SK-N-SH treated with all-trans-retinoic acid at 6 μM for 48 hours (cell line): ENCODE measurements around the gene RABGAP1.

Experiments used
- ATAC-seq: fragments of 200-7000 bp; cut with Tn5 transposase; 3 replicates; pipeline ENCODE4 v1.9.1; 2020; ENCODE audit warnings: mild to moderate bottlenecking, moderate library complexity
- ARNTL ChIP-seq: fragments of 450-650 bp; formaldehyde crosslinking; IDR thresholded peaks from 2 replicates; pipeline ENCODE4 v1.5.0; 2020; ENCODE audit warnings: low read depth, mild to moderate bottlenecking, moderate library complexity, borderline replicate concordance
- BACH2 ChIP-seq: fragments of 250-450 bp; sonication (Bioruptor Pico); IDR thresholded peaks from 2 replicates; pipeline ENCODE4 v1.9.0; 2021; ENCODE audit warnings: mild to moderate bottlenecking, borderline replicate concordance
- CSDC2 ChIP-seq: fragments of 250-450 bp; sonication (Bioruptor Pico); IDR thresholded peaks from 2 replicates; pipeline ENCODE4 v1.5.0; 2020; ENCODE audit warnings: mild to moderate bottlenecking, moderate library complexity
- CSRNP3 ChIP-seq: fragments of 250-450 bp; sonication (Bioruptor Pico); IDR thresholded peaks from 2 replicates; pipeline ENCODE4 v1.5.1; 2021; ENCODE audit warnings: mild to moderate bottlenecking, moderate library complexity
- ESRRG ChIP-seq: fragments of 250-450 bp; sonication (Bioruptor Pico); IDR thresholded peaks from 2 replicates; pipeline ENCODE4 v1.6.1; 2021; ENCODE audit warnings: mild to moderate bottlenecking
- GLIS3 ChIP-seq: fragments of 250-450 bp; sonication (Bioruptor Pico); IDR thresholded peaks from 2 replicates; pipeline ENCODE4 v1.5.0; 2020; ENCODE audit warnings: mild to moderate bottlenecking, moderate library complexity
- ISL1 ChIP-seq: fragments of 250-450 bp; sonication (Bioruptor Pico); IDR thresholded peaks from 2 replicates; pipeline ENCODE4 v2.1.2; 2022; ENCODE audit warnings: mild to moderate bottlenecking, moderate library complexity
- OSR1 ChIP-seq: fragments of 250-450 bp; sonication (Bioruptor Pico); IDR thresholded peaks from 2 replicates; pipeline ENCODE4 v1.8.0; 2022; ENCODE audit warnings: moderate library complexity, mild to moderate bottlenecking, inconsistent platforms
- PATZ1 ChIP-seq: fragments of 250-450 bp; sonication (Bioruptor Pico); IDR thresholded peaks from 2 replicates; pipeline ENCODE4 v1.8.0; 2020; ENCODE audit warnings: mild to moderate bottlenecking, moderate library complexity, borderline replicate concordance
- POU6F1 ChIP-seq: fragments of 250-450 bp; sonication (Bioruptor Pico); IDR thresholded peaks from 2 replicates; pipeline ENCODE4 v1.8.0; 2021; ENCODE audit warnings: low read depth, mild to moderate bottlenecking, moderate library complexity, borderline replicate concordance
- RARB ChIP-seq: fragments of 250-450 bp; sonication (Bioruptor Pico); IDR thresholded peaks from 2 replicates; pipeline ENCODE4 v1.8.0; 2021; ENCODE audit warnings: mild to moderate bottlenecking, moderate library complexity
- SNAI2 ChIP-seq: fragments of 250-450 bp; sonication (Bioruptor Pico); IDR thresholded peaks from 2 replicates; pipeline ENCODE4 v1.5.0; 2020; ENCODE audit warnings: mild to moderate bottlenecking, moderate library complexity
- TCF4 ChIP-seq: fragments of 250-450 bp; sonication (Bioruptor Pico); IDR thresholded peaks from 2 replicates; pipeline ENCODE4 v1.8.0; 2021; ENCODE audit warnings: mild to moderate bottlenecking, moderate library complexity, borderline replicate concordance
- TOX ChIP-seq: fragments of 250-450 bp; sonication (Bioruptor Pico); IDR thresholded peaks from 2 replicates; pipeline ENCODE4 v1.8.0; 2021; ENCODE audit warnings: mild to moderate bottlenecking, moderate library complexity, borderline replicate concordance
- TSHZ2 ChIP-seq: fragments of 250-450 bp; sonication (Bioruptor Pico); IDR thresholded peaks from 2 replicates; pipeline ENCODE4 v1.5.0; 2020; ENCODE audit warnings: mild to moderate bottlenecking, moderate library complexity
- ZC3H10 ChIP-seq: fragments of 250-450 bp; sonication (Bioruptor Pico); IDR thresholded peaks from 2 replicates; pipeline ENCODE4 v1.5.1; 2021; ENCODE audit warnings: mild to moderate bottlenecking, moderate library complexity
- ZFP3 ChIP-seq: fragments of 250-450 bp; sonication (Bioruptor Pico); IDR thresholded peaks from 2 replicates; pipeline ENCODE4 v1.5.0; 2020; ENCODE audit warnings: mild to moderate bottlenecking, moderate library complexity
- ZFP30 ChIP-seq: fragments of 450-650 bp; formaldehyde crosslinking; IDR thresholded peaks from 2 replicates; pipeline ENCODE4 v1.5.0; 2022; ENCODE audit warnings: mild to moderate bottlenecking, moderate library complexity
- ZNF565 ChIP-seq: fragments of 450-650 bp; formaldehyde crosslinking; conservative IDR thresholded peaks from 2 replicates; pipeline ENCODE4 v1.5.0; 2020; ENCODE audit warnings: low read depth, mild to moderate bottlenecking, moderate library complexity
- ZNF70 ChIP-seq: fragments of 450-650 bp; formaldehyde crosslinking; IDR thresholded peaks from 2 replicates; pipeline ENCODE4 v1.5.0; 2020; ENCODE audit warnings: mild to moderate bottlenecking, moderate library complexity
- ZNF8 ChIP-seq: fragments of 450-650 bp; formaldehyde crosslinking; IDR thresholded peaks from 2 replicates; pipeline ENCODE4 v1.5.0; 2020; ENCODE audit warnings: mild to moderate bottlenecking, moderate library complexity

Gene RABGAP1

GRCh38 chr9:123063896-123064295 is 123.1 kb downstream of the RABGAP1 start:
- no peak for TF ChIP-seq RARB
- no peak for TF ChIP-seq CSDC2
- no peak for TF ChIP-seq OSR1 (CRISPR knock-in tag)
- no peak for TF ChIP-seq ZC3H10 (CRISPR knock-in tag)
- TF ChIP-seq ARNTL (CRISPR knock-in tag), result no peak
- TF ChIP-seq ZNF565 (CRISPR knock-in tag), result no peak
- TF ChIP-seq TOX (CRISPR knock-in tag), result no peak
- no peak for TF ChIP-seq SNAI2 (CRISPR knock-in tag)
- TF ChIP-seq POU6F1 (CRISPR knock-in tag), result no peak
- TF ChIP-seq GLIS3 (CRISPR knock-in tag), result no peak
- TF ChIP-seq TCF4 (CRISPR knock-in tag), result no peak
- TF ChIP-seq CSRNP3, result no peak
- TF ChIP-seq ESRRG (CRISPR knock-in tag), result no peak
- no peak for TF ChIP-seq BACH2 (CRISPR knock-in tag)
- TF ChIP-seq ZNF8 (CRISPR knock-in tag), result no peak
- TF ChIP-seq ZFP30, result no peak
- TF ChIP-seq TSHZ2 (CRISPR knock-in tag), result no peak
- no peak for TF ChIP-seq PATZ1 (CRISPR knock-in tag)
- no peak for TF ChIP-seq ZFP3 (CRISPR knock-in tag)
- no peak for ATAC-seq

GRCh38 chr9:123064716-123065115 is 123.9 kb downstream of the RABGAP1 start:
- TF ChIP-seq TOX (CRISPR knock-in tag) (no peak), SNAI2 (CRISPR knock-in tag) (no peak), TCF4 (CRISPR knock-in tag) (no peak), ISL1 (CRISPR knock-in tag) (peak; percentile 62), ZNF565 (CRISPR knock-in tag) (no peak), ZNF70 (CRISPR knock-in tag) (no peak)

GRCh38 chr9:123065196-123065595 is 124.4 kb downstream of the RABGAP1 start:
- ATAC-seq, result peak; percentile 6; the same call in 1 of the 3 replicates
- TF ChIP-seq PATZ1 (CRISPR knock-in tag) (no peak), BACH2 (CRISPR knock-in tag) (no peak), ESRRG (CRISPR knock-in tag) (no peak), ISL1 (CRISPR knock-in tag) (no peak), SNAI2 (CRISPR knock-in tag) (no peak), ZFP30 (no peak), RARB (no peak), TOX (CRISPR knock-in tag) (no peak), ARNTL (CRISPR knock-in tag) (no peak)

More at GRCh38 chr9:123064716-123065115, 123.9 kb downstream of the RABGAP1 start:
- ATAC-seq, result no peak
